GM19455 (cell line): ENCODE data around the gene SON.

Source experiments
- ATAC-seq: cut with Tn5 transposase; IDR thresholded peaks from one replicate; pipeline ENCODE4 v1.9.1; 2021; ENCODE audit not compliant: unreplicated experiment

The SON gene

GRCh38 chr21:33544451-33545195 lies 1.8 kb downstream of the SON start:
- no peak for ATAC-seq

GRCh38 chr21:33546086-33546485 lies 3.2 kb downstream of the SON start:
- no peak for ATAC-seq

GRCh38 chr21:33549848-33550771 lies 7.3 kb downstream of the SON start:
- ATAC-seq: no peak

GRCh38 chr21:33550772-33551660 lies 8.2 kb downstream of the SON start:
- ATAC-seq: no peak

- no peak for ATAC-seq
Measured at GRCh38 chr21:33551664-33552063, 8.8 kb downstream of the SON start.

- no peak for ATAC-seq
Measured at GRCh38 chr21:33552093-33552998, 9.5 kb downstream of the SON start.

- ATAC-seq: no peak
Measured at GRCh38 chr21:33552999-33553598, 10.3 kb downstream of the SON start.

GRCh38 chr21:33554236-33554981 lies 11.6 kb downstream of the SON start:
- no peak for ATAC-seq

GRCh38 chr21:33554982-33555344 lies 12.1 kb downstream of the SON start:
- ATAC-seq: no peak

- ATAC-seq: no peak
Measured at GRCh38 chr21:33557447-33557846, 14.6 kb downstream of the SON start.

GRCh38 chr21:33558777-33559421 lies 16.1 kb downstream of the SON start:
- no peak for ATAC-seq

GRCh38 chr21:33559813-33560212 lies 17.0 kb downstream of the SON start:
- ATAC-seq: no peak

GRCh38 chr21:33560965-33561364 lies 18.1 kb downstream of the SON start:
- no peak for ATAC-seq

- no peak for ATAC-seq
Measured at GRCh38 chr21:33561373-33561772, 18.5 kb downstream of the SON start.

GRCh38 chr21:33562389-33562788 lies 19.6 kb downstream of the SON start:
- ATAC-seq: no peak

GRCh38 chr21:33566514-33566913 lies 23.7 kb downstream of the SON start:
- ATAC-seq: no peak

GRCh38 chr21:33567914-33568313 lies 25.1 kb downstream of the SON start:
- no peak for ATAC-seq

- no peak for ATAC-seq
Measured at GRCh38 chr21:33568448-33568847, 25.6 kb downstream of the SON start.

- ATAC-seq: no peak
Measured at GRCh38 chr21:33569991-33570390, 27.2 kb downstream of the SON start.
